Measurements from ENCODE around the gene CAMTA1. TPM values are rescaled to one million over a fixed set of nuclear protein-coding genes. Genes with fewer than 3 reads are reported as not detected.

CAMTA1 gene
- total RNA-seq, 1 experiment from 2014 or later = 60.0 TPM

- no peak overlapping the region for H3K27ac Mint-ChIP-seq (ENCODE audit: unreplicated experiment)
- peaks cover 6% of the 10 kb centered on the region for H3K4me1 Mint-ChIP-seq (ENCODE audit: low read depth, unreplicated experiment)
- H3K9me3 Mint-ChIP-seq (ENCODE audit: unreplicated experiment) = no peaks in the 10 kb centered on the region
- H3K27me3 Mint-ChIP-seq (ENCODE audit: insufficient read depth, unreplicated experiment) = no peaks in the 10 kb centered on the region
- no peaks in the 10 kb centered on the region for H3K9me3 ChIP-seq
- DNase-seq = peak; percentile 79 to 91
- H3K4me3 ChIP-seq (ENCODE audit: low read depth, low read length) = no peak overlapping the region
- ChIA-PET POLR2A (interaction anchor here (1.0 kb wide), 1 partner anchor 85 kb away, joined by 3 read pairs; no protein-coding TSS in a partner anchor), CTCF (interaction anchor here (0.6 to 5.0 kb wide), 15 partner anchors 9 to 274 kb away, joined by 3 to 200 read pairs (median 5); no protein-coding TSS in a partner anchor)
- H3K36me3 Mint-ChIP-seq (ENCODE audit: insufficient read depth, unreplicated experiment) = peaks cover 6% of the 10 kb centered on the region
- intact Hi-C loops (cut with micrococcal nuclease; ENCODE audit: unreplicated experiment) = loop anchor here (1.0 to 5.0 kb wide), 3 partner anchors 35 to 235 kb away; no protein-coding TSS in a partner anchor
- peak; percentile 96 to 99 for TF ChIP-seq CTCF (IDR thresholded peaks at IDR 0.05; ENCODE audit: insufficient read depth in 1 of 2, low read depth in 1 of 2, low read length in 1 of 2, severe bottlenecking in 1 of 2, unreplicated experiment in 1 of 2)
- H3K36me3 ChIP-seq (ENCODE audit: control insufficient read depth, insufficient read depth, low read length) = no peaks in the 10 kb centered on the region
- H3K27me3 ChIP-seq (replicated peaks; ENCODE audit: control insufficient read depth, insufficient read depth, low read length) = no peaks in the 10 kb centered on the region
- H3K4me3 Mint-ChIP-seq (ENCODE audit: unreplicated experiment) = no peak overlapping the region
- peaks cover 3% of the 10 kb centered on the region; the same call in 1 of the 2 replicates for H3K4me1 ChIP-seq
- no TSS peak for BruUV-seq (replicated peaks)
Observed at GRCh38 chr1:7667625-7668218, 882.5 kb downstream of the CAMTA1 start.

GRCh38 chr1:7669559-7670311 lies 884.5 kb downstream of the CAMTA1 start:
- H3K36me3 ChIP-seq (ENCODE audit: control insufficient read depth, insufficient read depth, low read length) = no peaks in the 10 kb centered on the region
- H3K4me1 Mint-ChIP-seq (ENCODE audit: low read depth, unreplicated experiment) = peaks cover 6% of the 10 kb centered on the region
- peaks cover 3% of the 10 kb centered on the region; the same call in 1 of the 2 replicates for H3K4me1 ChIP-seq
- no TSS peak for BruUV-seq (replicated peaks)
- H3K27me3 Mint-ChIP-seq (ENCODE audit: insufficient read depth, unreplicated experiment) = peaks cover 1% of the 10 kb centered on the region
- peak overlapping the region; percentile 54 for H3K4me3 Mint-ChIP-seq (ENCODE audit: unreplicated experiment)
- ChIA-PET CTCF (interaction anchor here (0.6 to 5.0 kb wide), 14 partner anchors 9 to 1046 kb away, joined by 3 to 200 read pairs (median 3); no protein-coding TSS in a partner anchor), POLR2A (no interaction called here)
- intact Hi-C loops (cut with micrococcal nuclease; ENCODE audit: unreplicated experiment) = loop anchor here (1.0 to 5.0 kb wide), 2 partner anchors 11 to 33 kb away; no protein-coding TSS in a partner anchor
- no peaks in the 10 kb centered on the region for H3K9me3 ChIP-seq
- H3K4me3 ChIP-seq (ENCODE audit: low read depth, low read length) = no peak overlapping the region; the same call in 1 of the 2 replicates
- no peaks in the 10 kb centered on the region for H3K9me3 Mint-ChIP-seq (ENCODE audit: unreplicated experiment)
- H3K36me3 Mint-ChIP-seq (ENCODE audit: insufficient read depth, unreplicated experiment) = no peaks in the 10 kb centered on the region
- DNase-seq = peak; percentile 55 to 71
- TF ChIP-seq CTCF (IDR thresholded peaks at IDR 0.05; ENCODE audit: insufficient read depth in 1 of 2, low read depth in 1 of 2, low read length in 1 of 2, severe bottlenecking in 1 of 2, unreplicated experiment in 1 of 2) = peak; percentile 86 to 87
- H3K27me3 ChIP-seq (replicated peaks; ENCODE audit: control insufficient read depth, insufficient read depth, low read length) = no peaks in the 10 kb centered on the region
- no peak overlapping the region for H3K27ac Mint-ChIP-seq (ENCODE audit: unreplicated experiment)
